Sigmoid colon (tissue), 4 donors: ENCODE results near the gene IMMT.

ENCODE experiments used
- EP300 ChIP-seq, 4 donors: sonication (generic); formaldehyde crosslinking; IDR thresholded peaks; one replicate each; pipeline ENCODE4 v1.6.1; 2017; ENCODE audit warnings: antibody characterized with exemption in 4 of 4
- POLR2A ChIP-seq, 2 donors: fragments of 450-650 bp; IDR thresholded peaks; one replicate each; pipeline ENCODE4 v1.6.1; 2016; ENCODE audit warnings: antibody characterized with exemption in 2 of 2, mild to moderate bottlenecking in 2 of 2, moderate library complexity in 2 of 2
- TF ChIP-seq, protein P1 (sequence below), 4 experiments: fragments of 450-650 bp in 3 of 4; fragments of 200-600 bp in 1 of 4; IDR thresholded peaks; one replicate each; pipeline ENCODE4 v1.5.1; 2016 to 2019; ENCODE audit warnings: antibody characterized with exemption in 4 of 4, mild to moderate bottlenecking in 3 of 4, moderate library complexity in 2 of 4

DNA sequence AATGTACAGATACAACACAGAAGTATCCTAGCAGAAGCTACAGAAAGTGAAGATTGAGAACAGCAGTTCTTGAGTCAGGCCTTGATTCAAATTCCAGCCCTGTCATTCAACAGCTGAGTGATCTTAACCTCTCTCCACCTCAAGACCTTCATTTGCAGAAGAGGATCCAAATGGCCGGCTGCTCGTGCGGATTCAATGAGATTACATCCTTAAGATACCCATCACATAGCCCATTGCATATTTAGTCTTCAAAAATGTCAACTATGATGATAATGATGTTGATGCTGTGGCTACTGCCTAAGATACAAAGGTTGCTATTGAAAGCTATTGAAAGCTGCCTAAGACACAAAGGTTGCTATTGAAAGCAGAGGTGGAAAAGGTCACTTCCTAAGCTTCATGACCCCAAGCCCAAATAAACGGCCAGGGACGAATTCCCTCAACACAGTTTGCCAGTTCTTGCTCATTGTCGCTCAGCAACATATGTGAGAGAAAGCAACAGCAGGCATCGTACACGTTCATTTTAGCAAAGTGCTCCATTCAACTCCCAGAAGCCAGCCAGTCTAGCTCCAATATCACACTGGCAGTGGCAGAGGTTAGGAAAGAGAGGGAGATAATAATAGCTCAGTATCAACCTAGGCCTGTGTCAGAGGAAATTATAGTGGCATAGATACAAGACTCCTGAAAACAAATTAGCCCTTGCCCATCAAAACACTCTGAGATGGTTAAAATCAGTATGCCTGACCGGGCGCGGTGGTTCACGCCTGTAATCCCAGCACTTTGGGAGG is 40.1 kb upstream of the IMMT start:
- TF ChIP-seq, protein P1, sequence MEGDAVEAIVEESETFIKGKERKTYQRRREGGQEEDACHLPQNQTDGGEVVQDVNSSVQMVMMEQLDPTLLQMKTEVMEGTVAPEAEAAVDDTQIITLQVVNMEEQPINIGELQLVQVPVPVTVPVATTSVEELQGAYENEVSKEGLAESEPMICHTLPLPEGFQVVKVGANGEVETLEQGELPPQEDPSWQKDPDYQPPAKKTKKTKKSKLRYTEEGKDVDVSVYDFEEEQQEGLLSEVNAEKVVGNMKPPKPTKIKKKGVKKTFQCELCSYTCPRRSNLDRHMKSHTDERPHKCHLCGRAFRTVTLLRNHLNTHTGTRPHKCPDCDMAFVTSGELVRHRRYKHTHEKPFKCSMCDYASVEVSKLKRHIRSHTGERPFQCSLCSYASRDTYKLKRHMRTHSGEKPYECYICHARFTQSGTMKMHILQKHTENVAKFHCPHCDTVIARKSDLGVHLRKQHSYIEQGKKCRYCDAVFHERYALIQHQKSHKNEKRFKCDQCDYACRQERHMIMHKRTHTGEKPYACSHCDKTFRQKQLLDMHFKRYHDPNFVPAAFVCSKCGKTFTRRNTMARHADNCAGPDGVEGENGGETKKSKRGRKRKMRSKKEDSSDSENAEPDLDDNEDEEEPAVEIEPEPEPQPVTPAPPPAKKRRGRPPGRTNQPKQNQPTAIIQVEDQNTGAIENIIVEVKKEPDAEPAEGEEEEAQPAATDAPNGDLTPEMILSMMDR (IDR thresholded peaks at IDR 0.05): no peak
- TF ChIP-seq POLR2A (IDR thresholded peaks at IDR 0.05) (no peak), EP300 (IDR thresholded peaks at IDR 0.05) (no peak)
